ENCODE measurements around the gene ZNF654.

- TF ChIP-seq POLR2A (IDR thresholded peaks at IDR 0.05), result no peak
- TF ChIP-seq EP300 (IDR thresholded peaks at IDR 0.05), result no peak
- TF ChIP-seq CTCF (IDR thresholded peaks at IDR 0.05), result no peak
- TF ChIP-seq POLR2AphosphoS5 (IDR thresholded peaks at IDR 0.05), result no peak
These were observed 24.4 kb upstream of the ZNF654 start for GRCh38 chr3:88034491-88035275.

All from suprapubic skin (tissue), 4 donors.